ENCODE results near the gene RALGAPA2. TPM values are rescaled to one million over a fixed set of nuclear protein-coding genes. Genes with fewer than 3 reads are reported as not detected.

The RALGAPA2 gene
- polyA plus RNA-seq, 1 donor from 2014 or later = 21.8 TPM

DNA sequence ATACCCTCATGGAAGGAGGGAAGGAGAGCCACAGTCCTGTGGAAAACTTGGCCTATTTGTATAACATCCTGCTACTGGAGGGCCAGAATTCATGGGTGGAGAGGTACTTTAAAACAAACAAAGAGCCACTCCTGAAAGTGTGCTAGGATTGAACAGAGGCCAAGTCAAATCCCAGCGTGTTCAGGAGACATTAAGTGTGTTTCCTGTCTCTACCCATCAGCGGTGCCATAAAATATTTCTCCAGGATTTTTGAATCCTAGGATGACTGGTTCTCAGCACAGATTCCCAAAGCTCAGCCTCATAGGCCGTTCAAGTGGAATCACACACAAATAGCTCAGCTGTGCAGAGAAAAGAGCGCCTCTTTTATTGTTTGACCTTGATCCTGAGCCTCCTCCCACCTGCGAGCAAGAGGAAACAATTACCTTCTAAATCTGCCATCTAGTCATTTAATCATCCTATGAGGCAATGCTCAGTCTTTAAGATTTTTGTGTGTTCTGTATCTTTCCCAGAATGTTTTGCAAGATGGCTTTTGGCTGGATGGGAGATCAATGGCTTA, 31.8 kb upstream of the RALGAPA2 start:
- no peaks in the 10 kb centered on the region for H3K27me3 ChIP-seq (ENCODE audit: insufficient read depth, low read depth, low read length)
- H4K20me1 ChIP-seq (ENCODE audit: insufficient read depth) = no peaks in the 10 kb centered on the region
- no peaks in the 10 kb centered on the region for H3K9me3 ChIP-seq (ENCODE audit: low read length)
- H3K4me2 ChIP-seq (ENCODE audit: low read length) = no peak overlapping the region
- TF ChIP-seq EP300 (conservative IDR thresholded peaks at IDR 0.05; ENCODE audit: poor library complexity, severe bottlenecking) = no peak
- TF ChIP-seq EZH2 (IDR thresholded peaks at IDR 0.05; ENCODE audit: borderline replicate concordance, insufficient read depth, low read length, poor library complexity, severe bottlenecking) = no peak
- TF ChIP-seq SMC3 (conservative IDR thresholded peaks at IDR 0.05; ENCODE audit: poor library complexity) = no peak
- no peak for TF ChIP-seq CTCF (IDR thresholded peaks at IDR 0.05; ENCODE audit: poor library complexity, severe bottlenecking)
- TF ChIP-seq POLR2AphosphoS5 (IDR thresholded peaks at IDR 0.05) = no peak
- TF ChIP-seq MXI1 (conservative IDR thresholded peaks at IDR 0.05; ENCODE audit: poor library complexity, severe bottlenecking) = no peak
- TF ChIP-seq RAD21 (conservative IDR thresholded peaks at IDR 0.05) = no peak
- TF ChIP-seq, protein P1, sequence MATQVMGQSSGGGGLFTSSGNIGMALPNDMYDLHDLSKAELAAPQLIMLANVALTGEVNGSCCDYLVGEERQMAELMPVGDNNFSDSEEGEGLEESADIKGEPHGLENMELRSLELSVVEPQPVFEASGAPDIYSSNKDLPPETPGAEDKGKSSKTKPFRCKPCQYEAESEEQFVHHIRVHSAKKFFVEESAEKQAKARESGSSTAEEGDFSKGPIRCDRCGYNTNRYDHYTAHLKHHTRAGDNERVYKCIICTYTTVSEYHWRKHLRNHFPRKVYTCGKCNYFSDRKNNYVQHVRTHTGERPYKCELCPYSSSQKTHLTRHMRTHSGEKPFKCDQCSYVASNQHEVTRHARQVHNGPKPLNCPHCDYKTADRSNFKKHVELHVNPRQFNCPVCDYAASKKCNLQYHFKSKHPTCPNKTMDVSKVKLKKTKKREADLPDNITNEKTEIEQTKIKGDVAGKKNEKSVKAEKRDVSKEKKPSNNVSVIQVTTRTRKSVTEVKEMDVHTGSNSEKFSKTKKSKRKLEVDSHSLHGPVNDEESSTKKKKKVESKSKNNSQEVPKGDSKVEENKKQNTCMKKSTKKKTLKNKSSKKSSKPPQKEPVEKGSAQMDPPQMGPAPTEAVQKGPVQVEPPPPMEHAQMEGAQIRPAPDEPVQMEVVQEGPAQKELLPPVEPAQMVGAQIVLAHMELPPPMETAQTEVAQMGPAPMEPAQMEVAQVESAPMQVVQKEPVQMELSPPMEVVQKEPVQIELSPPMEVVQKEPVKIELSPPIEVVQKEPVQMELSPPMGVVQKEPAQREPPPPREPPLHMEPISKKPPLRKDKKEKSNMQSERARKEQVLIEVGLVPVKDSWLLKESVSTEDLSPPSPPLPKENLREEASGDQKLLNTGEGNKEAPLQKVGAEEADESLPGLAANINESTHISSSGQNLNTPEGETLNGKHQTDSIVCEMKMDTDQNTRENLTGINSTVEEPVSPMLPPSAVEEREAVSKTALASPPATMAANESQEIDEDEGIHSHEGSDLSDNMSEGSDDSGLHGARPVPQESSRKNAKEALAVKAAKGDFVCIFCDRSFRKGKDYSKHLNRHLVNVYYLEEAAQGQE (IDR thresholded peaks at IDR 0.05; ENCODE audit: borderline replicate concordance) = no peak
- no peak for TF ChIP-seq TAF1 (IDR thresholded peaks at IDR 0.05; ENCODE audit: low read depth)
- no peaks in the 10 kb centered on the region for H3K9me2 ChIP-seq (ENCODE audit: insufficient read depth, low read length)
- H3K9ac ChIP-seq (ENCODE audit: low read length) = peak overlapping the region; percentile 51
- H3F3A ChIP-seq (ENCODE audit: insufficient read depth, low read length, poor library complexity, severe bottlenecking) = no peaks in the 10 kb centered on the region
- peak overlapping the region; percentile 51 for H3K4me3 ChIP-seq (ENCODE audit: low read length)
- no peaks in the 10 kb centered on the region for H3K79me2 ChIP-seq (replicated peaks; ENCODE audit: insufficient read depth, low read length)
- H3K36me3 ChIP-seq (ENCODE audit: insufficient read depth, low read length) = no peaks in the 10 kb centered on the region
- peak overlapping the region; percentile 38 for H2AFZ ChIP-seq (ENCODE audit: low read depth, low read length)
- H3K27ac ChIP-seq (ENCODE audit: low read length) = peak overlapping the region; percentile 48

GRCh38 chr20:20743511-20744169, 31.2 kb upstream of the RALGAPA2 start:
- no peak for TF ChIP-seq SMC3 (conservative IDR thresholded peaks at IDR 0.05; ENCODE audit: poor library complexity)
- no peak for TF ChIP-seq RAD21 (conservative IDR thresholded peaks at IDR 0.05)
- no peak for TF ChIP-seq POLR2AphosphoS5 (IDR thresholded peaks at IDR 0.05)
- peak; percentile 15 for TF ChIP-seq EP300 (conservative IDR thresholded peaks at IDR 0.05; ENCODE audit: poor library complexity, severe bottlenecking)
- peak; percentile 26 for TF ChIP-seq CTCF (IDR thresholded peaks at IDR 0.05; ENCODE audit: poor library complexity, severe bottlenecking)
- TF ChIP-seq, protein P1 (IDR thresholded peaks at IDR 0.05; ENCODE audit: borderline replicate concordance) = no peak
- no peak for TF ChIP-seq EZH2 (IDR thresholded peaks at IDR 0.05; ENCODE audit: borderline replicate concordance, insufficient read depth, low read length, poor library complexity, severe bottlenecking)
- no peak for TF ChIP-seq MXI1 (conservative IDR thresholded peaks at IDR 0.05; ENCODE audit: poor library complexity, severe bottlenecking)
- Histone ChIP-seq H3K9me3 (ENCODE audit: low read length) (no peaks in the 10 kb centered on the region), H3K27me3 (ENCODE audit: insufficient read depth, low read depth, low read length) (no peaks in the 10 kb centered on the region), H3K36me3 (ENCODE audit: insufficient read depth, low read length) (no peaks in the 10 kb centered on the region), H3F3A (ENCODE audit: insufficient read depth, low read length, poor library complexity, severe bottlenecking) (no peaks in the 10 kb centered on the region), H3K79me2 (replicated peaks; ENCODE audit: insufficient read depth, low read length) (no peaks in the 10 kb centered on the region), H3K4me2 (ENCODE audit: low read length) (peak overlapping the region; percentile 31), H3K9me2 (ENCODE audit: insufficient read depth, low read length) (no peaks in the 10 kb centered on the region), H3K27ac (ENCODE audit: low read length) (peak overlapping the region; percentile 48), H2AFZ (ENCODE audit: low read depth, low read length) (peak overlapping the region; percentile 38), H3K9ac (ENCODE audit: low read length) (peak overlapping the region; percentile 51), H3K4me3 (ENCODE audit: low read length) (peak overlapping the region; percentile 51), H4K20me1 (ENCODE audit: insufficient read depth) (no peaks in the 10 kb centered on the region)

All from neural cell (in vitro differentiated cells).